GM20431 (cell line): ENCODE data around the gene PLA2G4E.

Source experiments
- in situ Hi-C: fragments of 300-500 bp; cut with MseI, MboI; formaldehyde crosslinking; loops from one replicate; pipeline ENCODE4 v1.15.0; 2020; ENCODE audit warnings: low sequenced_read_pairs; ENCODE audit not compliant: unreplicated experiment

Gene PLA2G4E

GRCh38 chr15:42031198-42031915, 10.5 kb upstream of the PLA2G4E start:
- in situ Hi-C loops: no loop called here

- in situ Hi-C loops: no loop called here
Observed at GRCh38 chr15:42027521-42027920, 6.7 kb upstream of the PLA2G4E start.

GRCh38 chr15:42024303-42024702, 3.5 kb upstream of the PLA2G4E start:
- in situ Hi-C loops: no loop called here

GRCh38 chr15:42021593-42021992, 751 bp upstream of the PLA2G4E start:
- in situ Hi-C loops: no loop called here

- in situ Hi-C loops: no loop called here
Observed at GRCh38 chr15:42018306-42019224, 2.3 kb downstream of the PLA2G4E start.

DNA sequence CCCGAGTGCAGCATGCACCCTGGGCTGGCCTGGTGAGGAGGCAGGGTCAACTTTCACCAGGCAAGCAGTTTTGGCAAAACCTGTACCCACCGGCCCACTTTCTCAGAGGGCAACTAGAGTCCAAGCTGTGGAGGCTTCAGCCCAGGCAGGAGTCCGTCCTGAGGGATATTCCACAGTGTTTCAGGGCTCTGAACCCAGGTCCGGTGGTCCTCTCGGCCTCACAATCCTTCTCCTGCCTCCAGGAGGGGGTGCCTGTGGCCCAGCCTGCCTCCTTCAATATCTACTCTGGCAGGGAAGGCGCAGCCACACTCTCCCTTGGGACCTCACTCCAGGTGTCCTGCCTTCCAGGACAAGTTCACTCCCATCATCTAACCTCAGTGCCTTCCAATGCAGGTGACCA, 3.9 kb downstream of the PLA2G4E start:
- in situ Hi-C loops: no loop called here

GRCh38 chr15:42014406-42014805, 6.4 kb downstream of the PLA2G4E start:
- in situ Hi-C loops: no loop called here

DNA sequence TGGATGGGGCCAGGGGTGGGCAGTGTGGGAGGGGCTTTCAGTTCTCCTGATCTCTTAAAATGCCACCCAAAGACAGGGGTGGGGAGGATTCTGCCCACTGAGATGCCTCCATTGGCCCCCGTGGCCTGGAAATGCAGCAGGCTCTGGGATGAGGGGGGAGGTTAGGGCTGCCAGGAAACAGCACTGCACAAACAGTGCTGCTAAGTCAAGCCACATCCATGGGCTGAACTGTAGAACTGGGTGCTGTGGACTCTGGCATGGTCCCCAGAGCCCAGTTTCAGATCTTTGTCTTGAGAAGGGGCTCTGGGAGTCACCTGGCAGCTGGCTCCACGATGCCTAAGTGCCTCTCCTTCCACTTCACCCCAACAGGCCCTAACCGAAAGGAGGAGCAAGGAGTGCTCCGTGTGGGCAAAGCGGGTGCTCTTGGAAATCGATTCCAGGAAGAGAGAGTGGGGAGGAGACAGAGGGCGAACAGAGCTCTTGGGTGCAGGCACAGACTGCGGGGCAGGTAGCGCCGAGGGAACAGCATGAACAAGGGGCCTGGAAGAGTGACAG, 7.8 kb downstream of the PLA2G4E start:
- in situ Hi-C loops: no loop called here

DNA sequence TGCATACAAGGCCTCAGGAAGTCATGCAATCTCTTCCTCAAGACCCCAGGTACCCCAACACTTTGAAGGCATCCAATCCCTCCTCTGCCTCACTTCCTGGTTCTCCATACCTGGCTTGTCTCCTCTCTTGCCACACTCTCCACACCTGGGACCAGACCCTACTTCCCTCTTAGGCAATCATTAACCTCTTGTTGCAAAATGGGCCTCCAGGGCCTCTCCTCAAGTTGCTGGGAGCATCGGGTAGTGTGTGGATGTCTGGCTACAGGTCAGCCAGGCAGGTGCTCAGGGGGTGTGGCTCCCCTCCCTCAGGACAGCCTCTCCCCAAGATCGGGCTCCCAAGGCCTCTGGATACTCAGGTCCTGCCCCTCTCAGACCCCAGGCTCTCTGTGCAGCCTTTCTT, 8.6 kb downstream of the PLA2G4E start:
- in situ Hi-C loops: no loop called here

- in situ Hi-C loops: no loop called here
Observed at GRCh38 chr15:42011074-42011473, 9.8 kb downstream of the PLA2G4E start.

DNA sequence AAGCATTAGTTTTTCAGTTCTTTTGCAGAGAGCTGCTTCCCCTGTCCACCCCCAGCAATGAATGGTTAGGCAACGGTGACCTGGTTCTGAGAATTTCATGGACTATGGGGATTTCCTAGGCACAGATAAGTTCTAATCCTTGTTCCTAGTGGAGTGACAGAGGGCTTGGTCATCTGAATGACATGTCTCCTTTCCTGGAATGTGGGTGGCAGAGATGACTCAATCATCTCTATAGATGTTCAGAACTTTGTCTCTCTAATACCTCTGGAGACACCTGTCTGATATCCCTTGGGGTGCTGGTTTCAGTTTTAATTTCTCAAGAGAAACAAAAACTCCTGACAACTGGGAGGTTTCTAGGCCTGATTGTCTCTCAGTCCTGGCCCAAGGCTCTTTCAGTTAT, 10.4 kb downstream of the PLA2G4E start:
- in situ Hi-C loops: no loop called here

DNA sequence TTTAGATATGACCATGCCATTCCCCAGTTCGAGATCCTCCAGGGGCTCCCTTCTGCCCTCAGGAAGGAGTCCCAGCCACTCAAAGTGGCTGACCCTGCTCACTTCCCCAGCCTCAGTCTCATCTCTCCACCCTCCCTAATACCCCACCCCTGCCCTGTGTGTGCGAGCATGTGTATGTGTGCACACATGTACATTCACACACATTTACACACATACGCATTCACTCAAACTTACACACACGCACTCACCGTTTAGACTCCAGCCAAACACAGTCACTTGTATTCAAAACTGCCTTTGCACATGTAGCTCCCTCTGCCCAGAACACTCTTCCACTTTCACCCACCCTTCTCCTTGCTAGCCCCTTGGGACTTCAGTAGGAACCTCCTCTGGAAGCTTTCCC, 11.4 kb downstream of the PLA2G4E start:
- in situ Hi-C loops: no loop called here

DNA sequence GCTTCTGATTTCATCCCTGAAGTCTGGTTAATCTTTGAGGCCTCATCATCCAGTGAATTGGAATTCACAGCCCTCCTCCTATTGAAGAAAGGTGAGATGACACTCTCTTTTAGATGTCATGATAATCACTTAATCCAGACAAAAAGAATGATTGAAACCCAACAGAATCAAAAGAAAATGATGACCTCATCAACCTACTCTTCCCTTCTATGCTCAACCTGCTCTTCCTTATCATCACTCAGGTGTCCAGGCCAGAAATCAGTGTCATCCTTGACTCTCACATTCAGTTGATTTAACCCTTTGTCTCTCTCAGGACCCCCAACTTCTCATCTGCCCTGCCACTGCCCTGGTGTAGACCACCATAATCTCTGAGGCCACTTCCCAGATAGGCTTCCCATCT, 11.8 kb downstream of the PLA2G4E start:
- in situ Hi-C loops: no loop called here

DNA sequence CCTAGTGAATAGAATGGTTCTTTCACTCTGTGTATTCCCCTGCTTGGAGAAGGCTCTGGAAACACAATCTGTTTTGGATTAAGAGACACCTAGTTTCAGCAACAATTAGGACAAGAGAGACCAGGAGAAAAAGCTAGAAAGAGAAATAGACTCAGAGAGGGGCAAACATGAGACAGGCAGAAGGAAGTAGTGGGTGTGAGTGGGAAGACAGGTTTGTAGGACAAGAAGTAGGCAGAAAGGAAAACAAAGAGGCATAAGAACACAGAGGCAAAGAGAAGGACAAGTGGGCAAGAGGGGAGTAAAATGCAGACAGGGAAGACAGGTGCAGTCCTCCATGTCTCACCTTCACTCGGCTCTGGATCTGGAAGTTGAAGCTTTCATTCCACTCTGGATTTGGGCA, 13.5 kb downstream of the PLA2G4E start:
- in situ Hi-C loops: no loop called here

GRCh38 chr15:42002333-42002732, 18.5 kb downstream of the PLA2G4E start:
- in situ Hi-C loops: no loop called here

GRCh38 chr15:42001236-42001635, 19.6 kb downstream of the PLA2G4E start:
- in situ Hi-C loops: no loop called here

- in situ Hi-C loops: loop anchor here (25.0 kb wide), 1 partner anchor 138 kb away; no protein-coding TSS in a partner anchor
Observed at GRCh38 chr15:41999290-42000285, 21.3 kb downstream of the PLA2G4E start.

DNA sequence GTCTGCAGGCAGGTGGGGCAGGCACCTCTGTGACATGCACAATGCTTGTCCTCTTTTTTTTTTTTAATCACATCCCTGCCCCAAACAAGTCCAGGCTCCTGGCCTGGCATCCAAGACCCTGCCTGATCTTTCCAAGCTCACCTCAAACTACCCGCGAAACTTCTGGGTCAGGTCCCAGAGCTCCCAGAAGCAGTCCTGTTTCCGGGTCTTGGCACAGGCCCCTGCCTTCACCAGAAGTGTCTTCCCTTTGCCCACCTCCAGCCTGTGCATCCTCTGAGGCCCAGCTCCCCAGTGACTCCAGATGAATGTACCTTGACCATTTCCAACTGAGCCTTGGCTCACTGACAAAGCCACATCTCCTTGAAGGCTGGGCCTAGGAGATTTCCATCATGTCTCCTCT, 23.0 kb downstream of the PLA2G4E start:
- in situ Hi-C loops: loop anchor here (25.0 kb wide), 1 partner anchor 139 kb away; no protein-coding TSS in a partner anchor

- in situ Hi-C loops: loop anchor here (25.0 kb wide), 1 partner anchor 140 kb away; no protein-coding TSS in a partner anchor
Observed at GRCh38 chr15:41996921-41997592, 23.8 kb downstream of the PLA2G4E start.
